Keratinocyte (primary cell): ENCODE measurements around the gene ZNF488. TPM values are rescaled to one million over a fixed set of nuclear protein-coding genes. Genes with fewer than 3 reads are reported as not detected.

Source experiments
- DNase-seq: peaks from one replicate; pipeline ENCODE4 v3.0.0-alpha.2; 2011; ENCODE audit warnings: low read depth, missing footprints, low spot score
- FAIRE-seq: peaks from 2 replicates; lab custom pipeline; 2011; peaks lifted over from hg19 to GRCh38; lab: Jason Lieb, UNC
- H2AFZ ChIP-seq: 2 replicates; pipeline ENCODE4 v1.6.0; 2012; ENCODE audit warnings: low read length, control low read depth, inconsistent platforms; ENCODE audit not compliant: control insufficient read depth
- H3K27ac ChIP-seq: 2 replicates; pipeline ENCODE4 v1.5.1; 2011; ENCODE audit warnings: low read length; ENCODE audit not compliant: control insufficient read depth, insufficient read depth
- H3K27me3 ChIP-seq: 3 replicates; pipeline ENCODE4 v1.6.0; 2011; ENCODE audit warnings: low read length; ENCODE audit not compliant: control insufficient read depth, insufficient read depth; ENCODE audit errors: extremely low read depth
- H3K36me3 ChIP-seq, 2 experiments: 2 replicates in 1 of 2; 3 replicates in 1 of 2; pipeline ENCODE4 v1.5.1; 2011; ENCODE audit warnings: low read length in 2 of 2, mild to moderate bottlenecking in 1 of 2; ENCODE audit not compliant: control insufficient read depth in 2 of 2, insufficient read depth in 2 of 2; ENCODE audit errors: extremely low read depth in 1 of 2
- H3K4me1 ChIP-seq: 3 replicates; pipeline ENCODE4 v1.5.1; 2011; ENCODE audit warnings: low read length; ENCODE audit not compliant: control insufficient read depth, insufficient read depth; ENCODE audit errors: extremely low read depth
- H3K4me2 ChIP-seq: 3 replicates; pipeline ENCODE4 v1.6.0; 2011; ENCODE audit warnings: low read depth, low read length; ENCODE audit not compliant: control insufficient read depth, insufficient read depth; ENCODE audit errors: extremely low read depth
- H3K4me3 ChIP-seq, 3 experiments: fragments of 200-600 bp in 1 of 3; sonication (generic) in 1 of 3; 2 replicates in 2 of 3; 3 replicates in 1 of 3; pipeline ENCODE4 v1.5.1; 2011 to 2016; ENCODE audit warnings: low read length in 3 of 3, mild to moderate bottlenecking in 3 of 3, control low read depth in 2 of 3, inconsistent platforms in 1 of 3, low read depth in 1 of 3, mixed read lengths in 1 of 3, mixed run types in 1 of 3, moderate library complexity in 1 of 3; ENCODE audit not compliant: control insufficient read depth in 2 of 3, insufficient read depth in 2 of 3; ENCODE audit errors: extremely low read depth in 1 of 3
- H3K79me2 ChIP-seq: 2 replicates; pipeline ENCODE4 v1.6.0; 2012; ENCODE audit warnings: low read length; ENCODE audit not compliant: control insufficient read depth, insufficient read depth
- H3K9ac ChIP-seq: 3 replicates; pipeline ENCODE4 v1.6.0; 2011; ENCODE audit warnings: low read length; ENCODE audit not compliant: control insufficient read depth, insufficient read depth; ENCODE audit errors: extremely low read depth
- H3K9me1 ChIP-seq: 3 replicates; pipeline ENCODE4 v1.6.0; 2011; ENCODE audit warnings: low read length; ENCODE audit not compliant: control insufficient read depth, insufficient read depth; ENCODE audit errors: extremely low read depth
- H3K9me3 ChIP-seq: 2 replicates; pipeline ENCODE4 v1.5.1; 2012; ENCODE audit warnings: low read depth, low read length; ENCODE audit not compliant: control insufficient read depth
- H4K20me1 ChIP-seq: 3 replicates; pipeline ENCODE4 v1.6.0; 2011; ENCODE audit warnings: low read length; ENCODE audit not compliant: control insufficient read depth, insufficient read depth; ENCODE audit errors: extremely low read depth
- EZH2 ChIP-seq: IDR thresholded peaks from one replicate; pipeline ENCODE4 v1.6.1; 2012; ENCODE audit warnings: inconsistent platforms, mild to moderate bottlenecking, low read length, moderate library complexity
- dilution Hi-C: fragments of 300-500 bp; cut with MboI; formaldehyde crosslinking; loops from one replicate; pipeline ENCODE4 v1.7.0; 2020; ENCODE audit warnings: low sequenced_read_pairs; ENCODE audit not compliant: extremely low pct_ligation_motif_present
- polyA plus RNA-seq, 5 experiments: library from polyadenylated mRNA; depleted of rRNA in 3 of 5; stranded (reverse) in 3 of 5; stranded (forward) in 1 of 5; unstranded in 1 of 5; fragments of >200 nt; gene quantifications; 1 replicate in 1 of 5; 2 replicates in 3 of 5; 3 replicates in 1 of 5; pipeline versions ENCODE4 v1.2.1 to v1.2.3, GENCODE V29; 2011 to 2012; ENCODE audit warnings: missing spikeins in 2 of 5, low read depth in 1 of 5, low replicate concordance in 1 of 5
- TF ChIP-seq, protein P1 (sequence below), 3 experiments: IDR thresholded peaks in 1 of 3; conservative IDR thresholded peaks in 1 of 3; optimal IDR thresholded peaks in 1 of 3; 2 replicates in 2 of 3; 3 replicates in 1 of 3; pipeline versions ENCODE3 to v1.5.1; 2011; ENCODE audit warnings: low read length in 3 of 3, mild to moderate bottlenecking in 3 of 3, moderate library complexity in 2 of 3, control low read depth in 1 of 3, inconsistent platforms in 1 of 3; ENCODE audit not compliant: insufficient read depth in 2 of 3; ENCODE audit errors: extremely low read depth in 1 of 3

ZNF488 gene
- polyA plus RNA-seq, 1 donor (not counting 4 experiments of a cell fraction or from before 2014, with no cell fraction given): 1.2 TPM

- FAIRE-seq (no peak), DNase-seq (no peak)
- Histone ChIP-seq H3K9ac (no peak overlapping the region), H3K27ac (no peak overlapping the region), H3K4me2 (no peak overlapping the region), H3K9me1 (no peaks in the 10 kb centered on the region), H3K4me3 (no peak overlapping the region), H3K27me3 (no peaks in the 10 kb centered on the region), H3K79me2 (no peaks in the 10 kb centered on the region), H3K4me1 (no peaks in the 10 kb centered on the region), H3K36me3 (no peaks in the 10 kb centered on the region), H2AFZ (no peak overlapping the region), H4K20me1 (no peaks in the 10 kb centered on the region), H3K9me3 (no peaks in the 10 kb centered on the region)
- TF ChIP-seq EZH2: no peak
- TF ChIP-seq, protein P1, sequence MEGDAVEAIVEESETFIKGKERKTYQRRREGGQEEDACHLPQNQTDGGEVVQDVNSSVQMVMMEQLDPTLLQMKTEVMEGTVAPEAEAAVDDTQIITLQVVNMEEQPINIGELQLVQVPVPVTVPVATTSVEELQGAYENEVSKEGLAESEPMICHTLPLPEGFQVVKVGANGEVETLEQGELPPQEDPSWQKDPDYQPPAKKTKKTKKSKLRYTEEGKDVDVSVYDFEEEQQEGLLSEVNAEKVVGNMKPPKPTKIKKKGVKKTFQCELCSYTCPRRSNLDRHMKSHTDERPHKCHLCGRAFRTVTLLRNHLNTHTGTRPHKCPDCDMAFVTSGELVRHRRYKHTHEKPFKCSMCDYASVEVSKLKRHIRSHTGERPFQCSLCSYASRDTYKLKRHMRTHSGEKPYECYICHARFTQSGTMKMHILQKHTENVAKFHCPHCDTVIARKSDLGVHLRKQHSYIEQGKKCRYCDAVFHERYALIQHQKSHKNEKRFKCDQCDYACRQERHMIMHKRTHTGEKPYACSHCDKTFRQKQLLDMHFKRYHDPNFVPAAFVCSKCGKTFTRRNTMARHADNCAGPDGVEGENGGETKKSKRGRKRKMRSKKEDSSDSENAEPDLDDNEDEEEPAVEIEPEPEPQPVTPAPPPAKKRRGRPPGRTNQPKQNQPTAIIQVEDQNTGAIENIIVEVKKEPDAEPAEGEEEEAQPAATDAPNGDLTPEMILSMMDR (optimal IDR thresholded peaks at IDR 0.05 in 1 of 3, IDR thresholded peaks at IDR 0.05 in 1 of 3, conservative IDR thresholded peaks at IDR 0.05 in 1 of 3; ENCODE audit: extremely low read depth in 1 of 3, insufficient read depth in 2 of 3, low read length in 3 of 3): no peak
- dilution Hi-C loops: no loop called here
Observed at GRCh38 chr10:47370878-47371277, 13.2 kb downstream of the ZNF488 start.

DNA sequence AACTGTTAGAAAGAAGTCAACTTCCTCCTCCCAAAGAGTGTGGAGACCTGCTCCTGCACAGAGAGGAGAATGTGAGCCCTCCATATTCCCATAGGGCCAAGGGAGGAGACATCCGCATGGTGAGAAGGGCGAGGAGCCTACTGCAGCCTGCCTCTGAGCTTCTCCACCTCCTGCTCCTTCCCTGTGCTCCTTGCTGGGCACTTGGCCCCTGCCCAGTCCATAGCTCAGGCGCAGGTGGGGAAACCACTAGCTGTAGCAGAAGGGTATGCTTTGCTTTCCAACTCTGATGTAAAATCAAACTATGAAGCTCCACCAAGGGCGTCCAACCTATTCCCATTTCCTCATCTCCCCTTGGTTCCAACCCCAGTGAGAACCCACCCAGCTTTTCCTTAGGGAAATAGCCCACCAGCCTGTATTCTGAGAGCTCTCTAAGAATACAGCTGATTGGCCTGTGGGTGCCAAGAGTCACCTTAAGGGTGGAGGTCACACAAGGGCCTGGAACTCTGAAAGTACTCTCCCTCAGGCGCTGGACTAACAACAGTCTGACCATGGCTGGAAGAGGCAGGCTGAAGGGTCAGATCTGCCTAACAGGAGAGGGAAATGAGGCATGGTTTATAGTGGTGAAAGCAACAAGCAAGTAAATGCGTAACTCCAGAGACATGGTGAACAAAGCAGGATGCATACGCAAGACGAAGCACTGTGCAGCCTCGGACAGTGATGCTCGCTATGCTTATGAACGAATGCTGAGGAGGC is 13.9 kb downstream of the ZNF488 start:
- H3K9ac ChIP-seq: no peak overlapping the region
- H3K4me3 ChIP-seq: no peak overlapping the region
- no peak overlapping the region for H3K4me2 ChIP-seq
- H3K79me2 ChIP-seq: no peaks in the 10 kb centered on the region
- dilution Hi-C loops: no loop called here
- H3K4me1 ChIP-seq: no peaks in the 10 kb centered on the region
- no peak overlapping the region for H2AFZ ChIP-seq
- DNase-seq: no peak
- no peak for FAIRE-seq
- no peaks in the 10 kb centered on the region for H3K9me3 ChIP-seq
- H4K20me1 ChIP-seq: no peaks in the 10 kb centered on the region
- H3K9me1 ChIP-seq: no peaks in the 10 kb centered on the region
- H3K27me3 ChIP-seq: no peaks in the 10 kb centered on the region
- H3K36me3 ChIP-seq: no peaks in the 10 kb centered on the region
- TF ChIP-seq, protein P1 (optimal IDR thresholded peaks at IDR 0.05 in 1 of 3, IDR thresholded peaks at IDR 0.05 in 1 of 3, conservative IDR thresholded peaks at IDR 0.05 in 1 of 3; ENCODE audit: extremely low read depth in 1 of 3, insufficient read depth in 2 of 3, low read length in 3 of 3): no peak
- TF ChIP-seq EZH2: no peak
- no peak overlapping the region for H3K27ac ChIP-seq
